GM12878 (cell line): ENCODE data around the gene SSUH2. TPM values are rescaled to one million over a fixed set of nuclear protein-coding genes. Genes with fewer than 3 reads are reported as not detected.
A peak's percentile ranks its signal among the peaks of the same experiment; 100 is the strongest.

Source experiments
- CHD4 ChIP-seq: fragments of 200-600 bp; sonication (generic); IDR thresholded peaks from 2 replicates; pipeline ENCODE4 v1.6.1; 2016; ENCODE audit warnings: mild to moderate bottlenecking
- CREB1 ChIP-seq: IDR thresholded peaks from 2 replicates; pipeline ENCODE4 v1.6.1; 2012; ENCODE audit warnings: low read depth, mild to moderate bottlenecking, inconsistent platforms
- CREM ChIP-seq: IDR thresholded peaks from 2 replicates; pipeline ENCODE4 v1.6.1; 2014; ENCODE audit warnings: antibody characterized with exemption, low read depth
- IKZF1 ChIP-seq: fragments of 450-650 bp; conservative IDR thresholded peaks from 2 replicates; pipeline ENCODE4 v1.6.1; 2017; ENCODE audit warnings: antibody characterized with exemption, mild to moderate bottlenecking
- IRF4 ChIP-seq: IDR thresholded peaks from 2 replicates; pipeline ENCODE4 v1.6.1; 2011; ENCODE audit warnings: low read depth, low read length
- LARP7 ChIP-seq: fragments of 450-650 bp; IDR thresholded peaks from 2 replicates; pipeline ENCODE4 v1.6.1; 2017; ENCODE audit warnings: mild to moderate bottlenecking
- MEF2B ChIP-seq: fragments of 450-650 bp; IDR thresholded peaks from 2 replicates; pipeline ENCODE4 v1.6.1; 2018; ENCODE audit warnings: mild to moderate bottlenecking, moderate library complexity; ENCODE audit not compliant: partially characterized antibody, poor library complexity, severe bottlenecking
- MTA3 ChIP-seq: IDR thresholded peaks from 2 replicates; pipeline ENCODE4 v1.6.1; 2012; ENCODE audit warnings: low read length, inconsistent platforms, borderline replicate concordance
- MYC ChIP-seq: IDR thresholded peaks from 2 replicates; pipeline ENCODE4 v1.6.1; 2011; ENCODE audit warnings: mild to moderate bottlenecking, low read length, moderate library complexity, inconsistent platforms; ENCODE audit not compliant: insufficient read depth, insufficient replicate concordance, insufficient read length, severe bottlenecking
- NRF1 ChIP-seq: conservative IDR thresholded peaks from 2 replicates; pipeline ENCODE4 v1.6.1; 2011; ENCODE audit warnings: mild to moderate bottlenecking, low read depth, low read length, improper control_type of control experiment
- PAX5 ChIP-seq: IDR thresholded peaks from 2 replicates; pipeline ENCODE4 v1.6.1; 2011; ENCODE audit warnings: low read depth, low read length, borderline replicate concordance
- PKNOX1 ChIP-seq: fragments of 450-650 bp; IDR thresholded peaks from 2 replicates; pipeline ENCODE4 v1.6.1; 2016; ENCODE audit warnings: mild to moderate bottlenecking
- POLR2A ChIP-seq: IDR thresholded peaks from 2 replicates; pipeline ENCODE4 v1.6.1; 2011; ENCODE audit warnings: low read depth, mild to moderate bottlenecking, low read length
- RAD21 ChIP-seq: IDR thresholded peaks from 2 replicates; pipeline ENCODE4 v1.6.1; 2011; ENCODE audit warnings: mild to moderate bottlenecking, low read depth, low read length, moderate library complexity; ENCODE audit not compliant: insufficient read depth
- RCOR1 ChIP-seq: conservative IDR thresholded peaks from 2 replicates; pipeline ENCODE4 v1.6.1; 2012; ENCODE audit warnings: low read depth, low read length, improper control_type of control experiment
- SMARCA5 ChIP-seq: fragments of 450-650 bp; IDR thresholded peaks from 2 replicates; pipeline ENCODE4 v1.6.1; 2017; ENCODE audit warnings: mild to moderate bottlenecking
- TARDBP ChIP-seq: IDR thresholded peaks from 2 replicates; pipeline ENCODE4 v1.6.1; 2016; ENCODE audit warnings: borderline replicate concordance
- ZNF24 ChIP-seq: fragments of 450-650 bp; IDR thresholded peaks from 2 replicates; pipeline ENCODE4 v1.6.1; 2017; ENCODE audit warnings: antibody characterized with exemption, mild to moderate bottlenecking
- ZNF274 ChIP-seq: IDR thresholded peaks from one replicate; pipeline ENCODE4 v1.8.0; 2011; ENCODE audit not compliant: insufficient read length, insufficient read depth
- ZNF622 ChIP-seq: fragments of 450-650 bp; IDR thresholded peaks from 2 replicates; pipeline ENCODE4 v1.6.1; 2017; ENCODE audit warnings: mild to moderate bottlenecking, inconsistent platforms
- ZZZ3 ChIP-seq: IDR thresholded peaks from 2 replicates; pipeline ENCODE4 v1.6.1; 2011; ENCODE audit warnings: low read depth; ENCODE audit not compliant: control insufficient read depth, insufficient read length
- polyA plus RNA-seq, 11 experiments: library from polyadenylated mRNA; depleted of rRNA in 4 of 11; unstranded in 6 of 11; stranded (reverse) in 5 of 11; fragments of >200 nt; fragmentation: Nextera tagmentation in 4 of 11; fragmentation: Illumina TruSeq in 1 of 11; extraction: Ambion mirVana in 4 of 11; extraction: Trizol in 1 of 11; gene quantifications; 1 replicate in 1 of 11; 2 replicates in 10 of 11; pipeline versions ENCODE4 v1.2.1 to v1.2.3, GENCODE V29; 2011 to 2016; ENCODE audit warnings: inconsistent platforms in 2 of 11, missing spikeins in 2 of 11, low read depth in 1 of 11
- total RNA-seq, 4 experiments: library from RNA; depleted of rRNA in 3 of 4; stranded (reverse); fragments of >200 nt in 3 of 4; fragmentation: Illumina TruSeq in 1 of 4; extraction: Trizol in 1 of 4; gene quantifications; 2 replicates each; pipeline versions ENCODE4 v1.2.1 to v1.2.3, GENCODE V29; 2013 to 2021
- TF ChIP-seq, protein P1 (sequence below): fragments of 450-650 bp; IDR thresholded peaks from 2 replicates; pipeline ENCODE4 v1.6.1; 2017; ENCODE audit warnings: low read depth, mild to moderate bottlenecking, moderate library complexity
- TF ChIP-seq, protein P2 (sequence below): fragments of 450-650 bp; IDR thresholded peaks from 2 replicates; pipeline ENCODE4 v1.6.1; 2018; ENCODE audit warnings: borderline replicate concordance, mild to moderate bottlenecking; ENCODE audit not compliant: partially characterized antibody
- TF ChIP-seq, protein P3 (sequence below), 3 experiments: IDR thresholded peaks in 2 of 3; conservative IDR thresholded peaks in 1 of 3; 2 replicates each; pipeline ENCODE4 v1.5.1; 2011; ENCODE audit warnings: low read depth in 3 of 3, low read length in 3 of 3, mild to moderate bottlenecking in 3 of 3, control low read depth in 2 of 3, moderate library complexity in 2 of 3, inconsistent platforms in 1 of 3, mixed read lengths in 1 of 3; ENCODE audit not compliant: control insufficient read depth in 2 of 3, insufficient read depth in 1 of 3; ENCODE audit errors: extremely low read depth in 1 of 3
- TF ChIP-seq, protein P4 (sequence below): IDR thresholded peaks from 2 replicates; pipeline ENCODE4 v1.6.1; 2011; ENCODE audit warnings: mild to moderate bottlenecking, low read depth, low read length, moderate library complexity; ENCODE audit not compliant: insufficient replicate concordance

SSUH2 gene
- total and polyA plus RNA-seq, 10 of the 15 experiments (the other 5 are each of a cell fraction or from before 2014, with no cell fraction given), result 0.09 to 0.26 TPM; not detected in 8

DNA sequence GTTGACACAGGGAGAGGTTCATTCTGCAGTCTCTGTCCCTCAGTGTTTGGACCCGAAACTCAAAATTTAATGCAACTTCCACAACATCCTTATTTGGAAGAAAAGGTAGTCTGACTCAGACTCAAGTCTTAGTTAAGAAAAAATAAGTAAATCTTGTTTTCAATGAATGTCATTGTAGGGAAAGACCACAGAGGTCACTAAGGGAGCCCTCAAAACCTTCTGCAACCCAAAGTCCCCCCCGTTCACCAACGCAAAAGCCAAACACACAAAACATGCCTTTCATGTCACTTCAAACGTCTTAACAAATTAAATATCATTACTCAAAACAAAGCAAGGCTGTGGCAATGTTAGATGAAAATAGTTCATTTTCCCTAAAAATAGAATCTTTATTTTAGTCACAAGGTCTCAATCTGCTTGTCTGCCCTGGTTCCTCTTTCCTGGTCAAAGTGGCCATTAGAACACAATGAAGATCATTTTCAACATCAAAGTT lies 20.9 kb upstream of the SSUH2 start (continued):
- TF ChIP-seq PKNOX1 (peak; percentile 80), SMARCA5 (no peak), NRF1 (no peak), POLR2A (no peak), PAX5 (peak; percentile 88), RAD21 (no peak), ZZZ3 (no peak), IRF4 (peak; percentile 87), MTA3 (peak; percentile 89; the same call in 1 of the 2 replicates), ZNF274 (no peak), RCOR1 (peak; percentile 78; the same call in 1 of the 2 replicates), IKZF1 (peak; percentile 85), TARDBP (no peak), ZNF24 (no peak), MYC (no peak), CREM (peak; percentile 94), ZNF622 (no peak), MEF2B (peak; percentile 99), CREB1 (peak; percentile 67), LARP7 (no peak), CHD4 (no peak)
- TF ChIP-seq, protein P1, sequence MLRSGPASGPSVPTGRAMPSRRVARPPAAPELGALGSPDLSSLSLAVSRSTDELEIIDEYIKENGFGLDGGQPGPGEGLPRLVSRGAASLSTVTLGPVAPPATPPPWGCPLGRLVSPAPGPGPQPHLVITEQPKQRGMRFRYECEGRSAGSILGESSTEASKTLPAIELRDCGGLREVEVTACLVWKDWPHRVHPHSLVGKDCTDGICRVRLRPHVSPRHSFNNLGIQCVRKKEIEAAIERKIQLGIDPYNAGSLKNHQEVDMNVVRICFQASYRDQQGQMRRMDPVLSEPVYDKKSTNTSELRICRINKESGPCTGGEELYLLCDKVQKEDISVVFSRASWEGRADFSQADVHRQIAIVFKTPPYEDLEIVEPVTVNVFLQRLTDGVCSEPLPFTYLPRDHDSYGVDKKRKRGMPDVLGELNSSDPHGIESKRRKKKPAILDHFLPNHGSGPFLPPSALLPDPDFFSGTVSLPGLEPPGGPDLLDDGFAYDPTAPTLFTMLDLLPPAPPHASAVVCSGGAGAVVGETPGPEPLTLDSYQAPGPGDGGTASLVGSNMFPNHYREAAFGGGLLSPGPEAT, result peak; percentile 93
- TF ChIP-seq, protein P2, sequence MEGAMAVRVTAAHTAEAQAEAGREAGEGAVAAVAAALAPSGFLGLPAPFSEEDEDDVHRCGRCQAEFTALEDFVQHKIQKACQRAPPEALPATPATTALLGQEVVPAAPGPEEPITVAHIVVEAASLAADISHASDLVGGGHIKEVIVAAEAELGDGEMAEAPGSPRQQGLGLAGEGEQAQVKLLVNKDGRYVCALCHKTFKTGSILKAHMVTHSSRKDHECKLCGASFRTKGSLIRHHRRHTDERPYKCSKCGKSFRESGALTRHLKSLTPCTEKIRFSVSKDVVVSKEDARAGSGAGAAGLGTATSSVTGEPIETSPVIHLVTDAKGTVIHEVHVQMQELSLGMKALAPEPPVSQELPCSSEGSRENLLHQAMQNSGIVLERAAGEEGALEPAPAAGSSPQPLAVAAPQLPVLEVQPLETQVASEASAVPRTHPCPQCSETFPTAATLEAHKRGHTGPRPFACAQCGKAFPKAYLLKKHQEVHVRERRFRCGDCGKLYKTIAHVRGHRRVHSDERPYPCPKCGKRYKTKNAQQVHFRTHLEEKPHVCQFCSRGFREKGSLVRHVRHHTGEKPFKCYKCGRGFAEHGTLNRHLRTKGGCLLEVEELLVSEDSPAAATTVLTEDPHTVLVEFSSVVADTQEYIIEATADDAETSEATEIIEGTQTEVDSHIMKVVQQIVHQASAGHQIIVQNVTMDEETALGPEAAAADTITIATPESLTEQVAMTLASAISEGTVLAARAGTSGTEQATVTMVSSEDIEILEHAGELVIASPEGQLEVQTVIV, result no peak
- TF ChIP-seq, protein P3, sequence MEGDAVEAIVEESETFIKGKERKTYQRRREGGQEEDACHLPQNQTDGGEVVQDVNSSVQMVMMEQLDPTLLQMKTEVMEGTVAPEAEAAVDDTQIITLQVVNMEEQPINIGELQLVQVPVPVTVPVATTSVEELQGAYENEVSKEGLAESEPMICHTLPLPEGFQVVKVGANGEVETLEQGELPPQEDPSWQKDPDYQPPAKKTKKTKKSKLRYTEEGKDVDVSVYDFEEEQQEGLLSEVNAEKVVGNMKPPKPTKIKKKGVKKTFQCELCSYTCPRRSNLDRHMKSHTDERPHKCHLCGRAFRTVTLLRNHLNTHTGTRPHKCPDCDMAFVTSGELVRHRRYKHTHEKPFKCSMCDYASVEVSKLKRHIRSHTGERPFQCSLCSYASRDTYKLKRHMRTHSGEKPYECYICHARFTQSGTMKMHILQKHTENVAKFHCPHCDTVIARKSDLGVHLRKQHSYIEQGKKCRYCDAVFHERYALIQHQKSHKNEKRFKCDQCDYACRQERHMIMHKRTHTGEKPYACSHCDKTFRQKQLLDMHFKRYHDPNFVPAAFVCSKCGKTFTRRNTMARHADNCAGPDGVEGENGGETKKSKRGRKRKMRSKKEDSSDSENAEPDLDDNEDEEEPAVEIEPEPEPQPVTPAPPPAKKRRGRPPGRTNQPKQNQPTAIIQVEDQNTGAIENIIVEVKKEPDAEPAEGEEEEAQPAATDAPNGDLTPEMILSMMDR (IDR thresholded peaks at IDR 0.05 in 2 of 3, conservative IDR thresholded peaks at IDR 0.05 in 1 of 3; ENCODE audit: control insufficient read depth in 2 of 3, extremely low read depth in 1 of 3, insufficient read depth in 1 of 3, low read depth in 3 of 3, low read length in 3 of 3), result no peak
- TF ChIP-seq, protein P4, sequence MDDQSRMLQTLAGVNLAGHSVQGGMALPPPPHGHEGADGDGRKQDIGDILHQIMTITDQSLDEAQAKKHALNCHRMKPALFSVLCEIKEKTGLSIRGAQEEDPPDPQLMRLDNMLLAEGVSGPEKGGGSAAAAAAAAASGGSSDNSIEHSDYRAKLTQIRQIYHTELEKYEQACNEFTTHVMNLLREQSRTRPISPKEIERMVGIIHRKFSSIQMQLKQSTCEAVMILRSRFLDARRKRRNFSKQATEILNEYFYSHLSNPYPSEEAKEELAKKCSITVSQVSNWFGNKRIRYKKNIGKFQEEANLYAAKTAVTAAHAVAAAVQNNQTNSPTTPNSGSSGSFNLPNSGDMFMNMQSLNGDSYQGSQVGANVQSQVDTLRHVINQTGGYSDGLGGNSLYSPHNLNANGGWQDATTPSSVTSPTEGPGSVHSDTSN, result peak; percentile 13
